Spleen (tissue), 7 donors: ENCODE results near the gene IGF1.

Experiments
- POLR2A ChIP-seq, 3 donors: fragments of 450-650 bp; IDR thresholded peaks; one replicate each; pipeline ENCODE4 v1.5.1; 2017; ENCODE audit warnings: antibody characterized with exemption in 3 of 3, mild to moderate bottlenecking in 1 of 3
- TF ChIP-seq, protein P1 (sequence below), 11 experiments: fragments of 200-600 bp in 7 of 11; fragments of 450-650 bp in 4 of 11; sonication (generic) in 4 of 11; IDR thresholded peaks in 8 of 11; conservative IDR thresholded peaks in 3 of 11; 1 replicate in 7 of 11; 2 replicates in 4 of 11; pipeline versions ENCODE4 v1.4.0 to v1.8.0; 2016 to 2021; ENCODE audit warnings: antibody characterized with exemption in 11 of 11, inconsistent platforms in 4 of 11, mild to moderate bottlenecking in 1 of 11
- donor health status: DM: no; HTN: no; CAD: no; lungs with moderate emphysema.
- donor health status: DM: no; HTN: no; CAD: no.
- donor health status: DM: no; HTN: no; CAD: no.

DNA sequence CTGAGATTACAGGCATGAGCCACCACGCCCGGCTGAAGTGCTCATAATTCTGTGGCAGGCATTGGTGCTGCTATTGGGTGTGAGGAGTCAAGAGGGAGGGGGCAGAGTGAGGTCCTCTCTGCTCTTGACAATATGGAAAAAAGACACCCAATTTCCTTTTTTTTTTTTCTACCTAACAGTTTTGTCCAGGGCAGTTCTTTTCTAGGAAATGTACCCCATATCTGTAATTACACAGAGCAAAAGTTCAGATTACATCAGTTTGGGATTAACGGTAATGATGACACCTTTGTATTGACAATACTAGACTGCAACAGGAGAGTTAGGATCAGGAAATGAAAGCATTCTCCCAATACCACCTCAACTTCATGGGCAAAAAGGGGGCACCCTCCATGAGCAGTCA is 36.3 kb downstream of the IGF1 start:
- TF ChIP-seq, protein P1, sequence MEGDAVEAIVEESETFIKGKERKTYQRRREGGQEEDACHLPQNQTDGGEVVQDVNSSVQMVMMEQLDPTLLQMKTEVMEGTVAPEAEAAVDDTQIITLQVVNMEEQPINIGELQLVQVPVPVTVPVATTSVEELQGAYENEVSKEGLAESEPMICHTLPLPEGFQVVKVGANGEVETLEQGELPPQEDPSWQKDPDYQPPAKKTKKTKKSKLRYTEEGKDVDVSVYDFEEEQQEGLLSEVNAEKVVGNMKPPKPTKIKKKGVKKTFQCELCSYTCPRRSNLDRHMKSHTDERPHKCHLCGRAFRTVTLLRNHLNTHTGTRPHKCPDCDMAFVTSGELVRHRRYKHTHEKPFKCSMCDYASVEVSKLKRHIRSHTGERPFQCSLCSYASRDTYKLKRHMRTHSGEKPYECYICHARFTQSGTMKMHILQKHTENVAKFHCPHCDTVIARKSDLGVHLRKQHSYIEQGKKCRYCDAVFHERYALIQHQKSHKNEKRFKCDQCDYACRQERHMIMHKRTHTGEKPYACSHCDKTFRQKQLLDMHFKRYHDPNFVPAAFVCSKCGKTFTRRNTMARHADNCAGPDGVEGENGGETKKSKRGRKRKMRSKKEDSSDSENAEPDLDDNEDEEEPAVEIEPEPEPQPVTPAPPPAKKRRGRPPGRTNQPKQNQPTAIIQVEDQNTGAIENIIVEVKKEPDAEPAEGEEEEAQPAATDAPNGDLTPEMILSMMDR (IDR thresholded peaks at IDR 0.05 in 8 of 11, conservative IDR thresholded peaks at IDR 0.05 in 3 of 11): no peak
- TF ChIP-seq POLR2A (IDR thresholded peaks at IDR 0.05): no peak
